ENCODE measurements around the gene TRH. TPM values are rescaled to one million over a fixed set of nuclear protein-coding genes. Genes with fewer than 3 reads are reported as not detected.

The TRH gene, protein sequence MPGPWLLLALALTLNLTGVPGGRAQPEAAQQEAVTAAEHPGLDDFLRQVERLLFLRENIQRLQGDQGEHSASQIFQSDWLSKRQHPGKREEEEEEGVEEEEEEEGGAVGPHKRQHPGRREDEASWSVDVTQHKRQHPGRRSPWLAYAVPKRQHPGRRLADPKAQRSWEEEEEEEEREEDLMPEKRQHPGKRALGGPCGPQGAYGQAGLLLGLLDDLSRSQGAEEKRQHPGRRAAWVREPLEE
- not detected for total RNA-seq
- long read RNA-seq: 0 reads

DNA sequence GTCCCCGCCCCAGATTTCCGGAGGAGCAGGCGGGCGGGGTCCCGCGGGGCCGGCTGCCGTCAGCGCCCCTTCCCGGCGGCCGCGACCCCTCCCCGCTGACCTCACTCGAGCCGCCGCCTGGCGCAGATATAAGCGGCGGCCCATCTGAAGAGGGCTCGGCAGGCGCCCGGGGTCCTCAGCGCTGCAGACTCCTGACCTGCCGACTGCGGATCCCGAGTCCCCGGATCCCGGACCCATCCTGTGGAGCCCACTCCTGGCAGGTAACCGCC, at the start of gene TRH:
Gene TRH, plus strand, starts transcription at position 157 of the 269 bp plus-strand sequence. CDS start 1,097 bp downstream, outside the sequence.
- no peak for ATAC-seq (ENCODE audit: poor library complexity)
- DNase-seq: no peak
- intact Hi-C loops (cut with DNase I): no loop called here

DNA sequence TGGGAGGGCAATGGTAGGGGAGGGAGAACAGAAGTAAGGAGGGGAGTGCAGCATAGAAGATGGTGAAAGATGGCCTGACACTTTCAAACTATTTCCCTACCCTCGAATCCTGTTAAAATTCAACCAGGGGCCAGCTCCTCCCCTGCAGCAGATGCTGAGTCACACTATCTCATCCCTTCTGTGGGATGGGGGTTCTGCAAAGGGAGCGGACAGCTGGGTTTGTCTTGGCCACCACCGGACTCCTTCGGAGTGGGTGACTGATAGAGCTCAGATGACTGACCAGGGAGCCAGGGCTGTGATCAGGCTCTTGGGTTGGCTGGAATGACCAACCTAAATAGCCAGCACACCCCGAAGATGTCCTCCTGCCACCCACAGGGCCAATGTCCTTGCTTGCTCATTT, 47.4 kb upstream of the TRH start:
- DNase-seq: no peak
- ATAC-seq (ENCODE audit: poor library complexity): no peak
- intact Hi-C loops (cut with DNase I): loop anchor here (5.0 kb wide), 1 partner anchor 290 kb away; no protein-coding TSS in a partner anchor

DNA sequence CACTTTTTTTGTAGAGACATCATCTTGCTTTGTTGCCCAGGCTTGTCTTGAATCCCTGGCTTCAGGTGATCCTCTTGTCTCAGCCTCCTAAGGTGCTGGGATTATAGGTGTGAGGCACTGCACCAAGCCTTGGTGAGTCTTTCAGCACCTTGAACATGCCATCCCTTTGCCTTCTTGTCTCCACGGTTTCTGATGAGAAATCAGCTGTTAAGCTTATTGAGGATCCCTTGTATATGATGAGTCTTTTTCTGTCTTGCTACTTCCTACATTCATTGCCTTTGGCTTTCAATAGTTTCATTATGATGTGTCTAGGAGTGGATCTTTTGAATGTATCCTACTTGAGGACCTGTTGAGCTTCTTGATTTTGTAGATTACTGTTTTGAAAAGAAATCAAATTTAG, 45.1 kb upstream of the TRH start:
- DNase-seq: no peak
- ATAC-seq (ENCODE audit: poor library complexity): no peak
- intact Hi-C loops (cut with DNase I): loop anchor here (5.0 kb wide), 1 partner anchor 292 kb away; no protein-coding TSS in a partner anchor

DNA sequence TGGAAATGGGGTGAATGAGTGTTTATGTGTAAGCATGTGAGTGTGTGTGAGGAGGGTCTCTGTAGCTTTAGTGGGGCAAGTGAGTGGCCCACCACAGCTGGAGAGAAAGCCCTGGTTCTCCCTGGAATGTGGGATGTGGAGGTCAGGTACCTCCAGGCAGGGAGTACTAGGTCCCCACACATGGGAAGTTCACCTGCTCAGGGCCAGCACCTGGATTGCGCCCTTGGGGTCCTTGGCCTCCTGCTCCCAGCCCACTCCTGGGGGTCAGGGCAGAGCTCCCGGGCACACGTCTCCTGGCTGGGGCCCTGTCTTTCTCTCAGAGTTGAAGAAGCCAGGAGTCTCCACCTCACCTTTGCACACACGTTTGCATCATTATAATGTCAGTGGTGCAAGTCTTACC, 41.0 kb upstream of the TRH start:
- DNase-seq: no peak
- intact Hi-C loops (cut with DNase I): loop anchor here (5.0 kb wide), 2 partner anchors 101 to 306 kb away; no protein-coding TSS in a partner anchor
- no peak for ATAC-seq (ENCODE audit: poor library complexity)

DNA sequence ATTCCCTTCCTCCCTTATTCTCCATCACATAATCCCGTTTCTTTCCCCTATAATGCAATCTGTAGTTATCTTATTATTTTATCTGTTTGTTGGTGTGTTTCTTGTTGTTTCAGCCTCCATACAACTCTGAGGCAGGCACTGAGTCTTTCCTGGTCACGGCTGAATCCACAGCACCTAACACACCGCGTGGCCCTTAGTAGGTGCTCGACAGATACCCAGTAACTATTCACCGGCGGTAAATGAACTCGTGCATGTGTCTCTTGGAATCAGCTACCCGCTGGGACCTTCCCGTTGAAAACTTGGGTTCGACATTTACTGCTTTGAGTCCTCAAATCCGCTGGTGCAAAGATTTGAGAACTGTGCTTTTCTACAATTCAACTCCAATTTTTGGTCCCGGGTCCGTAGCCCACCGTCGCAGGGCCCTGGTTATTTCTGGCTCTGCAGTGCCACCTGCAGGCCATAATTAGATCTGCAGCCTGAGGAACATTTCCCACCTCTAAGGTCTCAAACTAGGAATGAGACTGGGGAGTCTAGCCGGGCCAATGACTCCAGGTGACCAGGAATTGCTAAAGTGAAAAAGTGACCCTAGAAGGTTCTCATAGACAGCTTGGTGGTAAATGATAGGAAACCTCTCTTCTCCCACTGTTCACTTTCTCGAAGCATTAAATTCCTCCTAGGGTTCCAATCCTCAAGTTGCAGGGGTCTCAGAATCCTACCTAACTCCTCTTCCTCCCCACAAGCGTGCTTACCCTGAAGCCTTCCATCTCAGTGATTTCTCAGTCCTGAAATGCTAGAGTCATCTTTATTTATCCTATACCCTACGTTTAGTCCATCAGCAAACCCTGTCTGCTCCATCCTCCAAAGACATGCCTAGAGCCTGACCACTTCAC, 40.0 kb upstream of the TRH start:
- DNase-seq: peak; percentile 53
- intact Hi-C loops (cut with DNase I): loop anchor here (5.0 kb wide), 2 partner anchors 102 to 307 kb away; no protein-coding TSS in a partner anchor
- ATAC-seq (ENCODE audit: poor library complexity): peak; percentile 67

DNA sequence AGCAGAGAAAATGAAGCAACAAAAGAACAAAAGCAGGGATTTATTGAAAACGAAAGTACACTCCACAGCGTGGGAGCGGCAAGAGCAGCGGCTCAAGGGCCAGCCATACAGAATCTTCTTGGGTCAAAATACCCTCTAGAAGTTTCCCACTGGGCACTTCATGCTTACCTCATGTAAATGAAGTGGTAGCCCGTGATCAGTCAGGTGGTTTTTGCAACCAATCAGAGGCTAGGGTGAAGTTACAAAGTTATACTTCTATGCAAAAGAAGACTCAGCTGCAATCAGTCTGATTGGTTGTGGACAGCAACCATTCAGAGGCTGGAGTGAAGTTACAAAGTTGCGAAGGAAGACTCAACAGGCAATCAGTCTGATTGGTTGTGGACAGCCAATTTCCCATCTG, 37.8 kb upstream of the TRH start:
- peak; percentile 51 for ATAC-seq (ENCODE audit: poor library complexity)
- intact Hi-C loops (cut with DNase I): no loop called here
- DNase-seq: no peak

DNA sequence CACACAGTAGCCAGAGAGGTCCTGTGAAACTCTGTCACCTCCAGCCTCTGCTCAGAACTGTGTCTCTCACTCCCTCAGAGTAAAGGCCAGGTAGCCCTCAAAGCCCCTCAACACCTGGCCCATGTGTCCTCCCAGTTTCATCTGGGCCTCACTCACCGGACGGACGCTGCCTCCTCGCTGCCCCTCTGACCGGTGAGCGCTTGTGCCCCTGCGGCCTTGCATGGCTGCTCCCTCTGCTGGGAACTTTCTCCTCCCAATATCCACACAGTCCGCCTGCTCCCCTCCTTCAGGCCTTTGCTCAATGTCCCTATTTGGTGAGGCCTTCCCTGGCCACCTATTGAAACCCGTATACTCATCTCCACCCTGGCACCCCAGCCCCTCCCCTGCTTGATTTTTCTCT, 36.8 kb upstream of the TRH start:
- ATAC-seq (ENCODE audit: poor library complexity): no peak
- no peak for DNase-seq
- intact Hi-C loops (cut with DNase I): no loop called here

DNA sequence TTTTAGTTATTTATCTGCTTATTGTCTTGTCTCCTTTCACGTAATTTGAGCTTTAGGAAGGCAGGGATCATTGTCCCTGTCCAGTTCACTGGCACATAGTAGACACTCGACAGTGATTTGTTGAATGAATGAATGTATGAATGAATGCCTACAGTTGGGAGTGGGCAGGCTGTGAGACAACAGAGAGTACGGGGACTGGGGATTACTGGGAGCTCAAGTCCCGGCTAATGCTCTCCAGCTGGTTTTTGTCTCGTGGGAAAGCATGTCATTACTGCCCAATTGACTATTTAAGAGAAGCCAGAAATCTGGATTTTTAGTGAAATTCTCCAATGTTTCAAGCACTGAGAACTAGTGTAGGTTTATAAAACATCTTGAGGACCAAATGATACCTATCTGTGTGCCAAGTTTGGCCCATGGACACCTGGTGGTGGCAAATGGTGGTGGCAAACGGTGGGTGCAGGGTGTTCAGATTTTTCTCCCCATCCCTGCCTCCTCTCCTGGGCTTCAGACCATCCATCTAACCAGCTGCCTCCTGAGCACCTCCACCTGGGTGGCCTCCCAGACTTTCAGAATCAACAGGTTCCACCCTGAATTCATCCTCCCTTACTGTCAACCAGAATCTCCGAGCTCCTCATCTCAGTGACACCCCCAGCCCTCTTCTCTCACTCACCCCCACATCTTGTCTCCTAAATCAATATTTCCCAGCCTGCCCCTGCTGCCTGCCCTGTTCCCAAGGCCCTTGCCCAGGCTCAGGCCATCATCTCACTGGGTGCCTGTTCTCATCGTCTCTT, 36.2 kb upstream of the TRH start:
- intact Hi-C loops (cut with DNase I): no loop called here
- no peak for DNase-seq
- no peak for ATAC-seq (ENCODE audit: poor library complexity)

DNA sequence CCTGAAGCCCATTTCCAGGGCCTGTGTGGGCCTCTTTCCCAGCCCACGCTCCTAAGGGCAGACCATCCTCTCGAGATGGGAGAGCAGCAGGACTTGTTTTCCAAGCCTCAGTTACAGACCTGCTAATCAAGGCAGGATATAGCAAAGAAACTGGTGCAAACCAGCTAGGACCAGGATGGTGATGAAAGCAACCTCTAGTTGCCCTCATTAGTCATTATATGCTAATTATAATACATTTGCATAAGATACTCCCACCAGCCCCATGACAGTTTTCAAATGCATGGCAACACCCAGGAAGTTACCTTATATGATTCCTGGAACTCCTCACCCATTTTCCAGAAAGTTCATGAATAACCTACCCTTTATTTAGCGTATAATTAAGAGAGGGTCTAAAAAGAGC, 34.4 kb upstream of the TRH start:
- ATAC-seq (ENCODE audit: poor library complexity): no peak
- no peak for DNase-seq
- intact Hi-C loops (cut with DNase I): loop anchor here (5.0 to 10.0 kb wide), 2 partner anchors 62 to 165 kb away; no protein-coding TSS in a partner anchor

DNA sequence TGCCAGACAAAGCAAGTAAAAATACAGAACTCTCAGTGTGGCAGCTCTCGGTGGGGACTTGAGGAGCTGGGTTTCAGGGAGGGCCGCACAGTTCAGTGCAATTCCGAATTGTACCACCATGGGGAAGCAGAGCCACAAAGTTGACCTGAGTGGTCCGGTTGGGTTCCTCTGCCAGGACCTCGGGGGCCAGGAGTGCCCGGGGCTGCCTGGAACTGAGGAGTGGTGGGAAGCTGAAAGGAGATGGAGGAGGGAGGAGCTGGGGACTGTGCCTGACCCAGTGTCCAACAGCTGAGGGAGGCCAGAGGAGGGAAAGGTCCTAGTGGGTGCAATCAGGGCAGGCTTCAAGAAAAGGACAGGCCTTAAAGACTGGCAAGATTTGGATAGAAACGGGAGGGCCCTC, 32.2 kb upstream of the TRH start:
- intact Hi-C loops (cut with DNase I): loop anchor here (5.0 to 10.0 kb wide), 2 partner anchors 60 to 163 kb away; no protein-coding TSS in a partner anchor
- DNase-seq (peak; percentile 69), ATAC-seq (ENCODE audit: poor library complexity) (peak; percentile 93)

DNA sequence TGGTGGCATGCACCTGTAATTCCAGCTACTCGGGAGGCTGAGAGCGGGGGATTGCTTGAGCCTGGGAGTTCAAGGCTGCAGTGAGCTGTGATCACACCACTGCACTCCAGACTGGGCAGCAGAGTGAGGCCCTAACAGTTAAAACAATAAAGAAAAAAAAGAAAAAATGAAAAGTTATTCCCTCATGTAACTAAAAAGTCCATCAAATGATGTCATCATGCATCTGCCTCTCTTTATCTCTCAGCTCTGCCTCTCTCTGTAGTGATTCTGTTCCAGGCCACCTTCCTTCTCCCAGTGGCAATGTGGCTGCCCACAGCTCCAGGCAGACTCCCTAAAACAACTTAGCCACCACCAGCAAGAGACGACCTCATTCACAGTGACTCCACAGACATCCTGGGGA, 31.5 kb upstream of the TRH start:
- ATAC-seq (ENCODE audit: poor library complexity) (no peak), DNase-seq (no peak)
- intact Hi-C loops (cut with DNase I): loop anchor here (5.0 to 10.0 kb wide), 2 partner anchors 59 to 162 kb away; no protein-coding TSS in a partner anchor

DNA sequence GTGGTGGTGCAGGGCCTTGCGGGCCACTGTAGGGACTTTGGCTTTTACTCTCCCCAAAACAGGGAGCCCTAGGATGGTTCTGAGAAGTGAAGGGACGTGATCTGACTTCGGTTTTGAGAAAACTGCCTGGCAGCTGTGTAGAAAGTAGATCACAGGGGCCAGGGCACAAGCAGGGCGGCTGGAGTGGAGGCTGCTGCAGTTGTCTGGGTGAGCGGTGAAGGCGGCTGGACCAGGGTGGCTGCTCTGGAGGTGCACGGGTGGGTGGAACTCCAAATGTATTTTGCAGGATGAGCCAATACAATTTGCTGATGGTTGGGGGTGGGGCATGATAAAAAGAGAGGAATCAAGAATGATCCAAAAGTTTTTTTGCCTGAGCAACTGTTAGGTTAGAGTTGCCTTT, 29.8 kb upstream of the TRH start:
- intact Hi-C loops (cut with DNase I): loop anchor here (5.0 to 10.0 kb wide), 2 partner anchors 58 to 160 kb away; no protein-coding TSS in a partner anchor
- DNase-seq: no peak
- ATAC-seq (ENCODE audit: poor library complexity): no peak

DNA sequence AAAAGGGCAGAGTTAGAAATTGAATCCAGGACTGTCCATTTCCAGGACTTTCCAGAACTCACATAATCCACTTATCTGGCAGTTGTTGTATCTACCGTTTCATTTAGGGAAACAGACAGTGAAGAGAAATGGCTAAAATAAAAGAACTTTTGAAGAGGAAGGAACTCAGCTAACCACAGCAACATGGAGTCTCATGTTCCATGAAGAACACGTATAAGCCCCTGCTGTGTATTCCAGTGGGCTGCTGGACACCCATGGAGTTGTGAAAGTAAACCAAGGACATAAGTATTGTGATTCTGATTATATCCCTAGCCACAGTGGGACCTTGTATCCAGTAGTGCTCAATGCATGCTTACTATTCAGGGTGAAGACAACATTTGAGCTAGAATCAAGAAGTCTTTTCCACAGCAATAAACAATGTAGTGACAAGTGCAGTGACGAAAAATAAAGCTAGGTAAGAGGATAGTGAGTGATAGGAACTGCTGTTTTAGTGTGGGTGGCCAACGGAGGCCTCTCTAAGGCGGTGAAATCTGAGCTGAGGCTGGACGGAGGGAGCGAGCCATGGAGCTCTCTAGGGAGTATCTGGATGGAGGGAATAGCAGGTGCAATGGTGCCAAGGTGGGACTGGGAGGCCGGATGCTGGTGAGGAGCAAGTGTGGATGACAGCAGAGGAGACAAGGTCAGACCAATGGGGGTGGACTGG, 26.8 kb upstream of the TRH start:
- intact Hi-C loops (cut with DNase I): loop anchor here (10.0 kb wide), 1 partner anchor 157 kb away; no protein-coding TSS in a partner anchor
- DNase-seq (no peak), ATAC-seq (ENCODE audit: poor library complexity) (no peak)

DNA sequence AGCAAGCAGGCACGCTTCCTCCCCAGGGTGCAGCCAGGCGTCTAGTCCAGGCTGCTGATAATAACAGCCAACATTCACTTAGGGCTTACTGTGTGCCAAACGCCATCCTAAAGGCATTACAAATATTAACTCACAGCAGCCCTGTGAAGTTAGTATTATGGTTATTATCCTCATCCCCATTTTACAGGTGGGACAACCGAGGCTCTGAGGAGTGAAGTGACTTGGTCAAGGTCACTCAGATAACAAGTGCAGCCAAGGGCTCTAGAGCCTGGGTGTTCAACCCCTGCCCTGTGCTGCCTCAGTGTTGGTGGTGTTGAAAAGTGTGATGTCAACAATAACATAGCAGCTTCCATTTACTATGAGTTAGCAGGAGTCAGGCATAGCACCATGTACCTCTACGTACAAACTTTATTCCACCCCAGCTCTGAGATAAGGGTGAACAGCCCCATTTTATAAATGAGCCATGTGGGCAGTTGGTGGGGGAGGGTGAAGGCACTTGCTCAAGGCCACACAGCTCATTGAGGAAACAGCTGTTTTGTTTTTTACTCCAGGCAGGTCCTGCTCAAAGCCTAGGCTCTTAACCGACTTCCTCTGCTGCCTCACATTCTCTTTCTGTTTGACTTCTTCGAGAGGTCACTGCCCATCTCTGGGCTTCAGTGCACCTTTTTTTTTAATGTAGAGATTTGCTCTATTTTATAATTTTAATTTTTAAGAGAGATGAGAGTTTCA, 24.0 kb upstream of the TRH start:
- no peak for DNase-seq
- intact Hi-C loops (cut with DNase I): no loop called here
- no peak for ATAC-seq (ENCODE audit: poor library complexity)

DNA sequence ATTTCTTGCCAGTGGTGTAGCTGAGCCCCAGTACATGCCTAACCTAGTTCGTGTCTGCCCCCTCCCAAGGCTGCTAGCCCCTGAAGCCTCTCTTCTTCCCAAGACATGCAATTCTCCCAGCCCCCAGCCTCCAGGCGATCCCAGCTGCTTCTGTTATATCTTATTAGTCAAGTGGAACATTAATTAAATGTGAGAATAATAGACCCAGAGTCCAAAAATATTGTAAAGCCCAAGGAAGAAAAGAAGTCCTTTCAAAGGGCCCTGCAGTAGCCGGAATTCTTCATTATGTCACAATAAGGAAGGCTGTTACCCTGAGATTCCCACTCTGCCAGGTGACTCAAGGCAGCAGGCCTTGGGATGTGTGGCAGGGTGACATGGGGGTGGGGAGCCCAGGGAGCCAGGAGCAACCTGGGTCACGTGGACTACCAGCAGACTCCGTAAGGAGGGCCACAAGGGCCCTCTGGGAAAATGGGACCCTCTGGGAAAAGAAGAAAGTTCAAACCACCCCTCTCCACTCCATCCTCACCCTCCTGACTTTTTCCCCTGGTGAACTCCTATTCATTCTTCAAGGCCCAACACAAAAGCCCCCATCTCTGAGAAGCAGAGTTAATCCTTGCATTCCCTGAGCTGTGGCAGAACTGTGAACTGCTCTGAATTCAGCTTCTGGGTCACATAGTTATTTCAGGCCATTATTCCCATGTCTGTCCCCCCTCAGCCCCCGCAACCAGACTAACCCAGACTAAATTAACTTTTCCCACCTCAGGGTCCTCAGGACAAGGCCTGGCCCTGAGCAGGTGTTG, 21.8 kb upstream of the TRH start:
- DNase-seq (no peak), ATAC-seq (ENCODE audit: poor library complexity) (no peak)
- intact Hi-C loops (cut with DNase I): no loop called here

DNA sequence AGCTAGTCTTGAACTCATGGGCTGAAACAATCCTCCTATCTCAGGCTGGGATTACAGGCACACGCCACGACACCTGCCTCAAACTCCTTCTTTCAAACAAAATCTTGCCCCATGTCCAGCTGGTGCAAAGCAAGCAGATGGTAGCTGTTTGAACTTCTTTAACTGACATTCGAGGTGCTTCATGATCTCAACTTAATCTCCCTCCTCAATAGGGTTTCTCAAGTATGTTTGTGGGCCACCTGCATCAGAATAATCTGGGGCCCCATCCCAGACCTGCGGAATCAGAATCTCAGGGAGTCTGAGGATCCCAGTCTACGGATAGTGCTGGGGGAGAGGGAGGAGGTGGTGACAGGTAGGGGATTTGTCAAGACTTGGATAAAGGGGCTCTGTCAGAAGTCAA, 20.9 kb upstream of the TRH start:
- intact Hi-C loops (cut with DNase I): no loop called here
- ATAC-seq (ENCODE audit: poor library complexity) (no peak), DNase-seq (no peak)

DNA sequence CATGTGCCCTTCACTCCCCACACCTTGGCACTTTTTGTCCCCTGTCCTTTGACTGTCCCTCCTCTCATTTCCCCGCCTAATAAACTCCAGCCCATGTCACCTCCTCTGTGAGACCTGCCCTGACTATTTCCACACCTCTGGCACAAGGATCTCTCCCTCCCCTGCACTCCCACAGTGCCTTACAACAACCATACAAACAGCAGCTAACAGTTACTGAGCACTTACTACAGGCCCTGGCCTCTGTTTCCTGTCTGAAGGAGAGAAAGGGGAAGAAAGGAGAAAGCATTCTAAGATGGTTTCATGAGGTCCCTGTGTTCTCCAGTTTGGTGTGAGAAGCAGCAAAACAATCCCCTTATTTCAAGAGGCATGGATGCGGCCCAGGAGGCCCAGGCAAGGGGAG, 20.0 kb upstream of the TRH start:
- intact Hi-C loops (cut with DNase I): no loop called here
- DNase-seq: no peak
- no peak for ATAC-seq (ENCODE audit: poor library complexity)

Measured in Right ventricle myocardium superior (tissue), 1 donor.